Measurements from ENCODE around the gene GLRX. TPM values are rescaled to one million over a fixed set of nuclear protein-coding genes. Genes with fewer than 3 reads are reported as not detected.
A peak's percentile ranks its signal among the peaks of the same experiment; 100 is the strongest.

GLRX gene
- total and polyA plus RNA-seq, 11 donors: 69.7 to 293 (median 116) TPM

DNA sequence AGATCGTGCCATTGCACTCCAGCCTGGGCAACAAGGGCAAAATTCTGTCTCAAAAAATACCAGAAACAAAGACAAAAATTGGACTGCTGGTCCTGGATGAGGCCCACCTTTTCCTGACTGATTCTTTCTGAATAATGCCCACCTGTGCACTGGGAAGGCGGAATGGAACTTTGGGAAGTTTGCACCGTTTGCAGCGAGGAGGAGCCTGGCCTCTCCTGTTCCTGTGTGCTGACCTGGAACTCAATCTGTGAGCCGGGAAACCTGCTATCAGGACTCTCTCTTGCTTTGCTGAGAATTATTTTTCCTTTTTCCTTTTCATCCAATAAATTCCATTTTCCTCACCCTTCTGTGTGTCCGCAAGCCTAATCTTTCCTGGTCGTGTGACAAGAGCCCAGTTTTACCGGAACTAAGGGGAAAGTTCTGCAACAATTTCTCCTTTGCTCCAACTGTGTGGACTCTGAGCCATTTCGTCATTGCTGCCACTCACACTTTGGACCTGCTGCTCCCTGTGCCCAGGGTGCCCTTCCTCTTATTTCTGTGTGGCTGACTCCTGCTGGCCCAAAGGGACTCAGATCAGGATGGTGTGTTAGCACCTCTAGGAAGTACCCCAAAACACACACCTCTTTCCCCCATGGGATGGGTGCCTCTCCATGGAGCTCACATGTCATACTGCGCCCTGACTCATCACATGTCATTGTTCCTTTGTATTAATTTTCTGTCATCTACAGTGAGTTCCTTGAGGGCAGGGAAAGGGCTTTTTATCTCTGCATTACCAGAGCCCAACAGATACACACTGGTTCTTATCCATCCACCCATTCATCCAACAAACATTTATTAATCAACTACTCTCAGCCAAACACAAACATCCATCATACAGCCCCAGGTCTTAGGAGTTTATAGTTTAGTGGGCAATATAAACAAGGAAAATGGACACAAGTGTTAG, 4.7 kb upstream of the GLRX start:
- intact Hi-C loops (cut with DNase I): no loop called here
- Histone ChIP-seq H3K4me3 (no peak overlapping the region), H3K27ac (peak overlapping the region in 1 of 12 donors; percentile 55), H3K27me3 (no peaks in the 10 kb centered on the region), H3K4me1 (peaks cover 5 to 50% (median 21%) of the 10 kb centered on the region in 12 donors), H3K36me3 (no peaks in the 10 kb centered on the region), H3K9me3 (no peaks in the 10 kb centered on the region)
- no peak for DNase-seq
- TF ChIP-seq, protein P1, sequence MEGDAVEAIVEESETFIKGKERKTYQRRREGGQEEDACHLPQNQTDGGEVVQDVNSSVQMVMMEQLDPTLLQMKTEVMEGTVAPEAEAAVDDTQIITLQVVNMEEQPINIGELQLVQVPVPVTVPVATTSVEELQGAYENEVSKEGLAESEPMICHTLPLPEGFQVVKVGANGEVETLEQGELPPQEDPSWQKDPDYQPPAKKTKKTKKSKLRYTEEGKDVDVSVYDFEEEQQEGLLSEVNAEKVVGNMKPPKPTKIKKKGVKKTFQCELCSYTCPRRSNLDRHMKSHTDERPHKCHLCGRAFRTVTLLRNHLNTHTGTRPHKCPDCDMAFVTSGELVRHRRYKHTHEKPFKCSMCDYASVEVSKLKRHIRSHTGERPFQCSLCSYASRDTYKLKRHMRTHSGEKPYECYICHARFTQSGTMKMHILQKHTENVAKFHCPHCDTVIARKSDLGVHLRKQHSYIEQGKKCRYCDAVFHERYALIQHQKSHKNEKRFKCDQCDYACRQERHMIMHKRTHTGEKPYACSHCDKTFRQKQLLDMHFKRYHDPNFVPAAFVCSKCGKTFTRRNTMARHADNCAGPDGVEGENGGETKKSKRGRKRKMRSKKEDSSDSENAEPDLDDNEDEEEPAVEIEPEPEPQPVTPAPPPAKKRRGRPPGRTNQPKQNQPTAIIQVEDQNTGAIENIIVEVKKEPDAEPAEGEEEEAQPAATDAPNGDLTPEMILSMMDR (IDR thresholded peaks at IDR 0.05): no peak
- TF ChIP-seq POLR2A (IDR thresholded peaks at IDR 0.05): no peak
- no peak for ATAC-seq
- WGBS, 4 donors: 94 to 96% (median 95%) methylated on average over 10 of the region's 10 CpGs

DNA sequence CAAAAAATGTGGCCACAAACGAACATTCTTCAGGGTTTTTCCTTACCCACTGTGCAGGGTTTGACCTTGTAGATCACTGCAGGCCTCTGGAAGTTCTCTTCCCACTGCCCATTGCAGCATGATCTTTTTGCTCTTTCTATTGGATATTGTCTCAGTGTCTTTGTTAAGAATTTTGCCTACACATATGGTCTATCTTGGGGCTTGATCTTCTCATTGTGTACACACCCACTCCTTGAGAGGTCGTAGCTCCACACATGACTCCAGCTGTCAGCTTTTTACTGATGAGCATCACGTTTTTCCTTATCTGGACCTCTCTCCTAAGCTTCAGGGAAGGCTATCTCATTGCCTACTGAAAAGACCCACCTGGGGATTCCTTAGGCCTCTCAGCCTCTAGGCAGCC, 3.0 kb upstream of the GLRX start:
- no peaks in the 10 kb centered on the region for H3K27me3 ChIP-seq
- peaks cover 5 to 62% (median 32%) of the 10 kb centered on the region in 12 donors for H3K4me1 ChIP-seq
- no peaks in the 10 kb centered on the region for H3K36me3 ChIP-seq
- no peak for ATAC-seq
- 61 to 76% (median 67%) methylated on average over 3 of the region's 3 CpGs for WGBS, 4 donors
- DNase-seq: no peak
- no peak overlapping the region for H3K27ac ChIP-seq
- no peak overlapping the region for H3K4me3 ChIP-seq
- no peaks in the 10 kb centered on the region for H3K9me3 ChIP-seq
- intact Hi-C loops (cut with DNase I): no loop called here
- TF ChIP-seq, protein P1 (IDR thresholded peaks at IDR 0.05): no peak

DNA sequence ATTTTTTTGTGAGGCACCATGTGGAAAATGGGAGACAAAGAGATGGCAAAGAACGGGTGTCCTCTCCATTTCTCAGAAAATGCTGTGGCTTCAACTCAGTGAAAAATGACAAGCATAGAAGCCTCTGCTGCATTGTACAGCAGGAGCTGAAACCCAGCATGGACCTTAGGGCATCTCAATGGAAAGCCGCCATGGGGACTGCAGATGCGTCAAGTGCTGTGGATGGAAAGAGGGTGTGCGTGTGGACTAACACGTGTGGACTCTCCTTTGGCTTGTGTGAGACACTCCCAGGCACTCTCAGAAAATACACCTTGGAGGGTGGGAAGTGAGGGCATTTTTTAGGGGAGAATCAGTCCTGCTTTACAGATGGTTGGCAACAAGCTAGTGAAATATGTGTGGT, 2.2 kb upstream of the GLRX start:
- Histone ChIP-seq H3K27me3 (no peaks in the 10 kb centered on the region), H3K36me3 (no peaks in the 10 kb centered on the region), H3K9me3 (no peaks in the 10 kb centered on the region), H3K27ac (peak overlapping the region in 11 of 12 donors; percentile 84 to 95 (median 89)), H3K4me1 (peaks cover 5 to 69% (median 38%) of the 10 kb centered on the region in 12 donors), H3K4me3 (peak overlapping the region in 1 of 12 donors; percentile 93)
- TF ChIP-seq POLR2A (IDR thresholded peaks at IDR 0.05): no peak
- TF ChIP-seq, protein P1 (IDR thresholded peaks at IDR 0.05): no peak
- 94 to 95% (median 94%) methylated on average over 5 of the region's 5 CpGs for WGBS, 4 donors
- no peak for DNase-seq
- intact Hi-C loops (cut with DNase I): loop anchor here in 1 of 10 donors (1.0 kb wide), 1 partner anchor 10 kb away; no protein-coding TSS in a partner anchor
- no peak for ATAC-seq

Data from heart left ventricle (tissue), 16 donors.